GM23338 (cell line): ENCODE results near the gene AFF3. TPM values are rescaled to one million over a fixed set of nuclear protein-coding genes. Genes with fewer than 3 reads are reported as not detected.
A peak's percentile ranks its signal among the peaks of the same experiment; 100 is the strongest.

ENCODE experiments used
- ATAC-seq: fragments of 200-7000 bp; cut with Tn5 transposase; 3 replicates; pipeline ENCODE4 v1.9.1; 2020
- DNase-seq: peaks from one replicate; pipeline ENCODE4 v3.0.0-alpha.2; 2015; ENCODE audit warnings: low spot score
- H2AFZ ChIP-seq: fragments of 200-600 bp; sonication (generic); 2 replicates; pipeline ENCODE4 v1.8.0; 2016; ENCODE audit warnings: antibody characterized with exemption, mild to moderate bottlenecking, moderate library complexity
- H3F3A ChIP-seq: fragments of 200-600 bp; sonication (generic); replicated peaks from 2 replicates; pipeline ENCODE4 v1.8.0; 2017; ENCODE audit warnings: antibody characterized with exemption, mixed run types, low read depth
- H3K27ac ChIP-seq: fragments of 200-600 bp; sonication (generic); 2 replicates; pipeline ENCODE4 v1.6.1; 2016; ENCODE audit warnings: low read depth
- H3K27me3 ChIP-seq: fragments of 200-600 bp; sonication (generic); 2 replicates; pipeline ENCODE4 v1.8.0; 2016; ENCODE audit warnings: mild to moderate bottlenecking, mixed run types, moderate library complexity; ENCODE audit not compliant: insufficient read depth
- H3K36me3 ChIP-seq: fragments of 200-600 bp; sonication (generic); 2 replicates; pipeline ENCODE4 v1.8.0; 2016; ENCODE audit warnings: mild to moderate bottlenecking; ENCODE audit not compliant: insufficient read depth
- H3K4me1 ChIP-seq: fragments of 200-600 bp; sonication (generic); 2 replicates; pipeline ENCODE4 v1.8.0; 2016; ENCODE audit warnings: mild to moderate bottlenecking, moderate library complexity; ENCODE audit not compliant: insufficient read depth
- H3K4me2 ChIP-seq: fragments of 200-600 bp; sonication (generic); 2 replicates; pipeline ENCODE4 v1.7.1; 2017; ENCODE audit warnings: mixed run types
- H3K4me3 ChIP-seq: fragments of 200-600 bp; sonication (generic); 2 replicates; pipeline ENCODE4 v1.6.1; 2016; ENCODE audit warnings: mixed run types
- H3K79me2 ChIP-seq: fragments of 200-600 bp; sonication (generic); replicated peaks from 2 replicates; pipeline ENCODE4 v1.8.0; 2017; ENCODE audit warnings: mild to moderate bottlenecking; ENCODE audit not compliant: insufficient read depth
- H3K9me2 ChIP-seq: fragments of 200-600 bp; sonication (generic); 2 replicates; pipeline ENCODE4 v1.8.0; 2017; ENCODE audit not compliant: insufficient read depth
- H4K20me1 ChIP-seq: fragments of 200-600 bp; sonication (generic); replicated peaks from 2 replicates; pipeline ENCODE4 v1.8.0; 2017; ENCODE audit warnings: mild to moderate bottlenecking; ENCODE audit not compliant: insufficient read depth
- H3K27ac Mint-ChIP-seq: 2 replicates; pipeline ENCODE4 v1.8.0; 2020; ENCODE audit warnings: inconsistent platforms, mild to moderate bottlenecking, moderate library complexity, mixed read lengths
- H3K27me3 Mint-ChIP-seq: 3 replicates; pipeline ENCODE4 v1.8.0; 2022; ENCODE audit warnings: low read depth, mild to moderate bottlenecking, moderate library complexity, mixed read lengths, inconsistent platforms; ENCODE audit not compliant: insufficient read depth, poor library complexity
- H3K36me3 Mint-ChIP-seq: 3 replicates; pipeline ENCODE4 v1.8.0; 2021; ENCODE audit warnings: low read depth, mild to moderate bottlenecking, inconsistent platforms, moderate library complexity, mixed read lengths
- H3K4me1 Mint-ChIP-seq: 3 replicates; pipeline ENCODE4 v1.8.0; 2020; ENCODE audit warnings: mild to moderate bottlenecking, inconsistent platforms, mixed read lengths
- H3K4me3 Mint-ChIP-seq: 3 replicates; pipeline ENCODE4 v1.8.0; 2021; ENCODE audit warnings: moderate library complexity, mild to moderate bottlenecking, inconsistent platforms, mixed read lengths
- H3K9me3 Mint-ChIP-seq: 3 replicates; pipeline ENCODE4 v1.8.0; 2020; ENCODE audit warnings: moderate library complexity, mild to moderate bottlenecking, inconsistent platforms, mixed read lengths
- CREB1 ChIP-seq: fragments of 250-450 bp; sonication (Bioruptor Pico); IDR thresholded peaks from 2 replicates; pipeline ENCODE4 v1.5.0; 2020; ENCODE audit warnings: low read depth, mild to moderate bottlenecking, moderate library complexity
- CTCF ChIP-seq, 2 experiments: fragments of 200-600 bp in 1 of 2; sonication (generic) in 1 of 2; conservative IDR thresholded peaks; 2 replicates each; pipeline versions ENCODE4 v1.5.1 to v1.6.1; 2016 to 2017; ENCODE audit warnings: antibody characterized with exemption in 2 of 2, low read depth in 2 of 2, mild to moderate bottlenecking in 2 of 2, moderate library complexity in 1 of 2
- ETS1 ChIP-seq: IDR thresholded peaks from 2 replicates; pipeline ENCODE4 v1.6.1; 2016; ENCODE audit warnings: antibody characterized with exemption
- EZH2 ChIP-seq: fragments of 200-600 bp; sonication (generic); IDR thresholded peaks from one replicate; pipeline ENCODE4 v1.8.0; 2017; ENCODE audit warnings: antibody characterized with exemption, mild to moderate bottlenecking, low read depth; ENCODE audit not compliant: unreplicated experiment
- EZH2phosphoT487 ChIP-seq: fragments of 200-600 bp; sonication (generic); IDR thresholded peaks from one replicate; pipeline ENCODE4 v1.8.1; 2018; ENCODE audit warnings: antibody characterized with exemption; ENCODE audit not compliant: unreplicated experiment
- JUNB ChIP-seq: IDR thresholded peaks from one replicate; pipeline ENCODE4 v1.6.1; 2016; ENCODE audit warnings: antibody characterized with exemption; ENCODE audit not compliant: unreplicated experiment
- NANOG ChIP-seq: IDR thresholded peaks from 2 replicates; pipeline ENCODE4 v1.6.1; 2016; ENCODE audit warnings: antibody characterized with exemption, borderline replicate concordance
- POLR2AphosphoS5 ChIP-seq: IDR thresholded peaks from 2 replicates; pipeline ENCODE4 v1.6.1; 2016; ENCODE audit warnings: antibody characterized with exemption, low read depth
- REST ChIP-seq: IDR thresholded peaks from one replicate; pipeline ENCODE4 v1.6.1; 2018; ENCODE audit warnings: antibody characterized with exemption; ENCODE audit not compliant: unreplicated experiment
- STAT1 ChIP-seq: IDR thresholded peaks from one replicate; pipeline ENCODE4 v1.6.1; 2016; ENCODE audit warnings: antibody characterized with exemption; ENCODE audit not compliant: unreplicated experiment
- ZNF114 ChIP-seq: fragments of 250-450 bp; sonication (Bioruptor Pico); IDR thresholded peaks from 2 replicates; pipeline ENCODE4 v1.5.0; 2020; ENCODE audit warnings: mild to moderate bottlenecking, moderate library complexity
- ZNF331 ChIP-seq: fragments of 250-450 bp; sonication (Bioruptor Pico); IDR thresholded peaks from 2 replicates; pipeline ENCODE4 v1.5.0; 2020; ENCODE audit warnings: low read depth, mild to moderate bottlenecking, moderate library complexity
- ZNF462 ChIP-seq: fragments of 250-450 bp; sonication (Bioruptor Pico); IDR thresholded peaks from 2 replicates; pipeline ENCODE4 v1.5.0; 2020; ENCODE audit warnings: mild to moderate bottlenecking, moderate library complexity
- polyA plus RNA-seq: library from polyadenylated mRNA; unstranded; fragments of >200 nt; fragmentation: Nextera tagmentation; extraction: Ambion mirVana; gene quantifications from 2 replicates; pipeline ENCODE4 v1.2.1, GENCODE V29; 2016
- total RNA-seq: library from RNA; depleted of rRNA; stranded (reverse); fragments of >200 nt; shearing (Covaris generic); gene quantifications from 2 replicates; pipeline ENCODE4 v1.2.3, GENCODE V29; 2014

Gene AFF3
- total and polyA plus RNA-seq, 2 experiments from 2014 or later: 0.73 to 1.4 TPM

- no peak overlapping the region for H3K4me3 Mint-ChIP-seq
- Histone ChIP-seq H3K36me3 (no peaks in the 10 kb centered on the region), H3K4me1 (no peaks in the 10 kb centered on the region), H3K4me2 (no peak overlapping the region), H3K27ac (no peak overlapping the region), H3K27me3 (no peaks in the 10 kb centered on the region), H2AFZ (0 out of 2 replicates have a peak overlapping the region, but pooled peaks have one; percentile 9), H3K9me2 (no peaks in the 10 kb centered on the region; the same call in 1 of the 2 replicates), H3K4me3 (no peak overlapping the region), H3F3A (no peaks in the 10 kb centered on the region), H3K79me2 (no peaks in the 10 kb centered on the region), H4K20me1 (no peaks in the 10 kb centered on the region)
- no peaks in the 10 kb centered on the region for H3K36me3 Mint-ChIP-seq
- no peak for DNase-seq
- no peak overlapping the region for H3K27ac Mint-ChIP-seq
- TF ChIP-seq CTCF (conservative IDR thresholded peaks at IDR 0.05; ENCODE audit: low read depth in 2 of 2): no peak
- TF ChIP-seq NANOG: no peak
- no peak for TF ChIP-seq STAT1
- no peak for TF ChIP-seq JUNB
- TF ChIP-seq ZNF462 (CRISPR knock-in tag): no peak
- TF ChIP-seq EZH2: no peak
- TF ChIP-seq ZNF331 (CRISPR knock-in tag): no peak
- no peak for TF ChIP-seq REST
- TF ChIP-seq ZNF114 (CRISPR knock-in tag): no peak
- no peak for TF ChIP-seq POLR2AphosphoS5
- TF ChIP-seq EZH2phosphoT487: no peak
- no peak for TF ChIP-seq ETS1
- no peak for TF ChIP-seq CREB1
- ATAC-seq: no peak
- H3K9me3 Mint-ChIP-seq: no peaks in the 10 kb centered on the region; the same call in 2 of the 3 replicates
- peaks cover 7% of the 10 kb centered on the region; the same call in 1 of the 3 replicates for H3K4me1 Mint-ChIP-seq
- no peaks in the 10 kb centered on the region for H3K27me3 Mint-ChIP-seq
These were observed 637.4 kb downstream of the AFF3 start for GRCh38 chr2:99504844-99505584.
